Panc1 (cell line): ENCODE results near the gene PRCC. TPM values are rescaled to one million over a fixed set of nuclear protein-coding genes. Genes with fewer than 3 reads are reported as not detected.
A peak's percentile ranks its signal among the peaks of the same experiment; 100 is the strongest.

Source experiments
- ATAC-seq: fragments of 200-7000 bp; cut with Tn5 transposase; 2 replicates; pipeline ENCODE4 v1.9.1; 2020; ENCODE audit warnings: mild to moderate bottlenecking, moderate library complexity
- BruUV-seq: library from RNA; stranded (reverse); fragments of 400-500 nt; replicated peaks from 2 replicates; lab custom pipeline; 2021; lab: Mats Ljungman, UMichigan
- CTCF ChIA-PET: fragments of 300-600 bp; sonication (Branson Sonifier 250); formaldehyde crosslinking; loops from one replicate; lab custom pipeline; 2022; ENCODE audit warnings: antibody characterized with exemption; lab: Charles Lee
- POLR2A ChIA-PET: fragments of 300-600 bp; sonication (Branson Sonifier 250); formaldehyde crosslinking; loops from one replicate; lab custom pipeline; 2022; ENCODE audit warnings: antibody characterized with exemption; lab: Charles Lee
- DNase-seq: peaks from one replicate; pipeline ENCODE4 v3.0.0-alpha.2; 2010; ENCODE audit warnings: low read depth, low spot score
- H3K27ac ChIP-seq: 2 replicates; pipeline ENCODE4 v1.5.1; 2011; ENCODE audit warnings: mild to moderate bottlenecking, low read length, inconsistent platforms
- H3K27me3 ChIP-seq: fragments of 200-500 bp; sonication (Bioruptor generic); 2 replicates; pipeline ENCODE4 v1.6.0; 2014; ENCODE audit warnings: low read length, inconsistent platforms; ENCODE audit not compliant: control insufficient read depth, insufficient read depth
- H3K36me3 ChIP-seq: fragments of 200-500 bp; sonication (Bioruptor generic); 2 replicates; pipeline ENCODE4 v1.5.1; 2014; ENCODE audit warnings: inconsistent platforms, mild to moderate bottlenecking, low read length, moderate library complexity; ENCODE audit not compliant: control insufficient read depth, insufficient read depth
- H3K4me1 ChIP-seq: 2 replicates; pipeline ENCODE4 v1.5.1; 2011; ENCODE audit warnings: inconsistent platforms, mild to moderate bottlenecking, low read length, moderate library complexity; ENCODE audit not compliant: control insufficient read depth, insufficient read depth
- H3K4me3 ChIP-seq, 2 experiments: 2 replicates each; pipeline ENCODE4 v1.5.1; 2011 to 2012; ENCODE audit warnings: low read depth in 2 of 2, low read length in 2 of 2, mild to moderate bottlenecking in 2 of 2, inconsistent platforms in 1 of 2, moderate library complexity in 1 of 2
- H3K9me3 ChIP-seq: fragments of 200-500 bp; sonication (Bioruptor generic); 2 replicates; pipeline ENCODE4 v1.5.1; 2014; ENCODE audit warnings: low read depth, mild to moderate bottlenecking, inconsistent platforms, low read length, moderate library complexity; ENCODE audit not compliant: control insufficient read depth, insufficient read depth
- CTCF ChIP-seq: fragments of 450-650 bp; IDR thresholded peaks from 2 replicates; pipeline ENCODE4 v1.5.1; 2017; ENCODE audit warnings: mild to moderate bottlenecking
- POLR2AphosphoS5 ChIP-seq: IDR thresholded peaks from 2 replicates; pipeline ENCODE4 v1.6.1; 2012; ENCODE audit warnings: mild to moderate bottlenecking, low read depth, low read length, moderate library complexity
- REST ChIP-seq, 2 experiments: IDR thresholded peaks; 2 replicates each; pipeline ENCODE4 v1.6.1; 2011 to 2012; ENCODE audit warnings: low read depth in 2 of 2, control low read depth in 1 of 2, low read length in 1 of 2, mild to moderate bottlenecking in 1 of 2, moderate library complexity in 1 of 2; ENCODE audit not compliant: insufficient read depth in 1 of 2
- SIN3A ChIP-seq: IDR thresholded peaks from 2 replicates; pipeline ENCODE4 v1.6.1; 2012; ENCODE audit warnings: low read depth, mild to moderate bottlenecking, low read length, moderate library complexity, borderline replicate concordance; ENCODE audit not compliant: insufficient read depth
- TCF7L2 ChIP-seq: IDR thresholded peaks from 2 replicates; pipeline ENCODE4 v1.6.1; 2011; ENCODE audit warnings: mild to moderate bottlenecking, low read depth, low read length, inconsistent platforms
- in situ Hi-C: cut with HindIII; loops from 2 replicates; pipeline ENCODE4 v1.10.0; 2016; ENCODE audit warnings: low sequenced_read_pairs, low pct_unique_long_range_greater_than_20kb
- intact Hi-C: fragments of 100-400 bp; cut with micrococcal nuclease; formaldehyde crosslinking; loops from one replicate; pipeline ENCODE4 v1.10.0; 2022; ENCODE audit not compliant: unreplicated experiment
- total RNA-seq: library from RNA; stranded (reverse); gene quantifications from one replicate; pipeline ENCODE4 v1.2.1, GENCODE V29; 2021; ENCODE audit not compliant: unreplicated experiment

PRCC gene
- total RNA-seq, 1 experiment from 2014 or later, result 78.5 TPM

- ChIA-PET POLR2A (no interaction called here), CTCF (interaction anchor here (0.6 kb wide), 1 partner anchor 54 kb away, joined by 5 read pairs; no protein-coding TSS in a partner anchor)
- peak; percentile 56; the same call in 1 of the 2 replicates for ATAC-seq
- BruUV-seq, result no TSS peak
- Histone ChIP-seq H3K4me1 (peaks cover 5% of the 10 kb centered on the region; the same call in 1 of the 2 replicates), H3K27me3 (no peaks in the 10 kb centered on the region), H3K36me3 (no peaks in the 10 kb centered on the region), H3K4me3 (no peak overlapping the region), H3K9me3 (no peaks in the 10 kb centered on the region), H3K27ac (no peak overlapping the region)
- intact Hi-C loops (no loop called here), in situ Hi-C loops (no loop called here)
- no peak for TF ChIP-seq POLR2AphosphoS5
- no peak for TF ChIP-seq SIN3A
- no peak for TF ChIP-seq CTCF
- TF ChIP-seq TCF7L2, result no peak
- TF ChIP-seq REST (IDR thresholded peaks at IDR 0.05; ENCODE audit: insufficient read depth in 1 of 2, low read depth in 2 of 2, low read length in 1 of 2), result no peak
- no peak for DNase-seq
Measured at GRCh38 chr1:156815307-156815826, 48.0 kb downstream of the PRCC start.

GRCh38 chr1:156815961-156816422 lies 48.7 kb downstream of the PRCC start:
- TF ChIP-seq POLR2AphosphoS5 (no peak), CTCF (no peak), SIN3A (no peak), TCF7L2 (no peak), REST (IDR thresholded peaks at IDR 0.05; ENCODE audit: insufficient read depth in 1 of 2, low read depth in 2 of 2, low read length in 1 of 2) (no peak)
- peaks cover 5% of the 10 kb centered on the region; the same call in 1 of the 2 replicates for H3K4me1 ChIP-seq
- in situ Hi-C loops, result no loop called here

More at GRCh38 chr1:156815961-156816422, 48.7 kb downstream of the PRCC start:
- H3K9me3 ChIP-seq, result no peaks in the 10 kb centered on the region
- ATAC-seq (no peak), DNase-seq (no peak)
- POLR2A ChIA-PET, result no interaction called here
- CTCF ChIA-PET, result no interaction called here
- no peak overlapping the region for H3K4me3 ChIP-seq
- peaks cover 2% of the 10 kb centered on the region; the same call in 1 of the 2 replicates for H3K27me3 ChIP-seq
- BruUV-seq, result no TSS peak
- H3K27ac ChIP-seq, result no peak overlapping the region
- intact Hi-C loops, result no loop called here
- H3K36me3 ChIP-seq, result no peaks in the 10 kb centered on the region
